ENCODE measurements around the gene STAM. TPM values are rescaled to one million over a fixed set of nuclear protein-coding genes. Genes with fewer than 3 reads are reported as not detected.

Gene STAM
- polyA plus RNA-seq, 5 donors: 30.5 to 43.9 (median 36.4) TPM

DNA sequence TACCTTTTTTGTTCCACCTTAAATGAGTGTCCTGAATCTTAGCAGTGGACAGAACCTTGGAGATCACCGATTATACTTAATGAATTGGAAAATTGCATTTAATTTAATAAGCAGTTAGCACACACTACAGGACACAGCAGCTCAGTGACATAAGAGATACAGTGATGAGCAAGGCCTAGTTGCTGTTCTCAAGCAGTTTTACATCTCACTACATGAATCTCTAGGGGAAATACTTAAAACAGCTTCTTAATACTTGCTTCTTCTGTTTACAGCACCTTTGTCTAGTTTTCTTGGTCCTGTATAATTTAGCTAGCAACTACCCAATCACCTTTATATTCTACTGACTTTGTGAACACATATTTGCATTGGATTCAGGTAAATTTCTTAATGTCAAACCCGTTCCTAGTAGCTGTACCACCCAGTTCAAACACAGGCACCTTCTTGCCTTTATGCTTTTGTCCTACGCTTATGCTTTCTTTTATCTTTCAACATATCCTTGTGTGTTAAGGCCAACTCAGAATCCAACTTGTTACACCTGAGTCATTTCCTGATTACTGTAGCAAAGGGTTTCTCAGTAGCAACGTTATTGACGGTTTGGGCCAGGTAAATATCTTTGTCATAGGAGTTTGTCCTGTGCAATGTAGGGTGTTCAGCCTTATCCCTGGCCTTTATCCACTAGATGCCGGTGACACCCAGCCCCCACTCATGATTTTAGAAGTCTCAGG lies 1.8 kb downstream of the STAM start:
- no peak for DNase-seq

DNA sequence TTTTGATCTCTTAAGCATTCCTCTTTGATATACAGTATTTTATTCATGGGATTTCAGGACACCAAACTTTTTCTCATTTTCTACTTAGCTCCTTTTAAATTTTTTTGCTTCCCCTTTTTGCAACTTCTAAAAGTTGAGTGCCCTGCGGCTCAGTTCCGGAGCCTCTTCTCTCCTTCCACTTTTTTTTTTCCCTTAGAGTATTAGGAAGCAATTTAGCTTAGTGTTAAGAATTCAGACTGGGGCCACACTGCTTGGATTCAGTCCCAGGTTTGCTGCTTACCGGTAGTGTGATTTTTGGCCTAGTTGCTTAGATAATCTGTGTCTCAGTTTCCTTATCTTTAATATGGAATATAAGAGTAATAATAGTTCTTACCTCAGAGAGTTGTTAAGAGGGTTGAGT lies 3.4 kb downstream of the STAM start:
- DNase-seq: no peak

DNA sequence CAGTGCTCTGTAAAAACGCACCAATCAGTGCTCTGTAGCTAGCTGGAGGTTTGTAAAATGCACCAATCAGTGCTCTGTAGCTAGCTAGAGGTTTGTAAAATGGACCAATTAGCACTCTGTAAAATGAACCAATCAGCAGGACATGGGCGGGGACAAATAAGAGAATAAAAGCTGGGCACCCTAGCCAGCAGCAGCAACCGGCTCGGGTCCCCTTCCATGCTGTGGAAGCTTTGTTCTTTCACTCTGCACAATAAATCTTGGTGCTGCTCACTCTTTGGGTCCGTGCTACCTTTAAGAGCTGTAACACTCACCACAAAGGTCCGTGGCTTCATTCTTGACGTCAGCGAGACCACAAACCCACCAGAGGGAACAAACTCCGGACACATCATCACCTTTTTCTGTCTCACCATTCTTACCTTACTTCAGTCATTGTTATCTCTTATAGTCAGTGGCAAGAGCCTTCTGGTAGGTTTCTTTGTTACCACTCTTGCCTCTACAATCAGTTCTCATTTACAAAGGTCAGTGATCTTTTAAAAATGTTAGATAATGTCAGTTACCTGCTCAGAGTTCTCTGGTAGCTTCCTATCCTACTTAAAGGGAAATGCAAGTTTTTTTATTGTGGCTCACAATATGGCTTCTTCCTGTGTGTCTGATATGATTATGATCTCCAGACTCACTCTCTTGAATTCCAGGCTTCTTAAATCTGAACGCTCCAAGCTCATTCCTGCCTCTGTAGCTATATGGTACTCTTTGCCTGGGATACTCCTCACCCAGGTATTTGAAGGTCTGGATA lies 4.5 kb downstream of the STAM start:
- no peak for DNase-seq

DNA sequence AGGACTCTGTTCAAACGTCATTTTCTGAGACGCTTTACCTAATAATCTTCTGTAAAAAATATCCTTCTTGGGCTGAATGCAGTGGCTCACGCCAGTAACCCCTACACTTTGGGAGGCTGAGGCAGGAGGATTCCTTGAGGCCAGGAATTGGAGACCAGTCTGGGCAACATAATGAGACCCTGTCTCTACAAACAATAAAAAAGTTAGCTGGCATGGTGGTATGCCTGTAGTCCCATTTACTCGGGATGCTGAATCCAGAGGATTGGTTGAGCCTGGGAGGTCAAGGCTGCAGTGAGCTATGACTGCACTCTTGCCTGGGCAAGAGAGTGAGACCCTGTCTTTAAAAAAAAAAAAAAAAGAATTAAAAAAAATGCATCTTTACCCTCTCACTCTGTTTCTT lies 5.1 kb downstream of the STAM start:
- DNase-seq: no peak

DNA sequence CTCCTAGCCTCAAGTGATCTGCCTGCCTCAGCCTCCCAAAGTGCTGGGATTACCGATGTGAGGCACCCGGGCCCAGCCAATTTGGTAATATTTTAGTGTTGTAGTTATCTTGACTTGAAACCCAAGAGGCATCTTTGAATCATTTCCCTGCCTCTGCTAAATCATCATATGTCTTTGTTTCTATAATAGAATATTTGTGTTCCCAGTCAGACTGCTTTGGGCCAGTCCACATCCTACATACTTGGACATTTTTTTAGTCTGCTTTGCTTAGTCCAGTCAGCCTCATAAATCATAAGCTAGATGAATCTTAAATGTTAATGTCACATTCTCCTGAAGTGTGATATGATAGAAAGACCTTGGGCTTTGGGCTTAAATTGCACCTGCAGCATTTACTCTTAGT lies 5.9 kb downstream of the STAM start:
- no peak for DNase-seq

DNA sequence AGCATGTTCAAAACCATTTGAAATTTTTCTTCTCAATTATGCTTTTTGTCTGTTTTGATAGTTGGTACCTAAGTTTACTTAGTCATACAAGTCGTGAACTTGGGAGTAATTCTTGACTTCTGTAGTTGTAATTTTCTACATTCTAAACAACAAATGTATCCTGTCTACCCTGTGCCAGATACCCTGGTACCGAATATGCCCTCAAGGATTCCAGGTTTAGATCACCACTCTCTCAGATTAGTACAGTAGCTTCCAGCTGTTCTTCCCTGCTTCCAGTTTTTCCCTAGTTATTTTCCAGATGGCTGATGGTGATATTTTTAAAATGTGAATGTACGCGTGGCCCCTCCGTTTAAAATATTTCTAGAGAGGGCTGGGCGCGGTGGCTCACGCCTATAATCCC lies 6.5 kb downstream of the STAM start:
- no peak for DNase-seq

DNA sequence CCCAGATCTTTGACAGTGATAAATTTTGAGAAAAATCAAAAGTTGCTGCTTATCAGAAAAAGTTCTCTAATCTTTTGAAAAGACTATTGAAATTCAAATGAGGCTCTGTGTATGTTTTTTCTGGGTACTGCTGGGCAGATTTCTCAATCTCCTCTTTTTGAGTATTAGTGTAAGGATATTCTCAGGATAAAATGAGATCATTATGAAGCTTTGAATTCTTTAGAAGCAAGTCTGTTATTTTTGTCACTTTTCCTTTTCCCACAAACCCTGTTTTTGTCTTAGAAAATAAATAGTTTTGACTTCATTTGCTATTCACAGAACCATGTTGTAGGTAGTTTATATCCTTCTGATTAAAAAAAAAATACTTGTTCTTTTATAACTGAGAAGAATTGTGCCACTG lies 7.9 kb downstream of the STAM start:
- no peak for DNase-seq

DNA sequence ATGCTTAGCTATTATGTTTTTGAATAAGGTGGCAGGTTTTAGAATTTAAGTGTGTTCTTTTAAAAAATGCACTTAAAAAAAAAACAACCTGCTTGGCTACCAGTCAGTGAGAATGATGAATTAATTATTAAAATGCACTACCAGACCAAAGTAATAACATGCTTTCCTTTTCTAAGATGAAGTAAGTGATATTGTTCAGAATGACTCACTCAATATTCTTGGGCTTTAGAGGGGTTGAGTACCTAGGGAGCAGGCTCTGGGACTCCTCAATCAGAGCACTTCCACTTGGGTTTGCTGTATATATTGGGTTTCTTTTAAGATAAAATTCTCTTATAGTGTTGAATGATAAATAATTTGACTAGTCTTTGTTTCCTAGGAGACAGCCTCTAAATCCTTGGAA lies 8.6 kb downstream of the STAM start:
- no peak for DNase-seq

DNA sequence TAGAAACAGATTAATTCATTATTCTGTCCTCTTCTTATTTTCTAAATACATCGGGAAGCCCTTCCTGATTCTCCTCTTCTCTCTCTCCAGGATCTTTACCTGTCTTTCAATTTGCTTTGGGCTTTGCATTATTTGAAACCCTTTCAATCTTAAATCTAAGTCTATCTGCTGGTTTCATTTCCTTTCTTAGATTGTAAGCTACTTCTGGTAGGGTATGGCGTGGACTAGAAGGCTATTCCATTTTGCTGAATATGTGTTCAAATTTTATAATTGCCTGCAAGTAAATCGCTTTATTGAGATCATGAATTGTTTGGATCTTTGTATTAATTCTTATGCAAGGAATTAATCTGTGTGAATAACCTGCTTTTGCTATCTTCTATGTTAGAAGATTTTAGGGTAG lies 11.1 kb downstream of the STAM start:
- no peak for DNase-seq

DNA sequence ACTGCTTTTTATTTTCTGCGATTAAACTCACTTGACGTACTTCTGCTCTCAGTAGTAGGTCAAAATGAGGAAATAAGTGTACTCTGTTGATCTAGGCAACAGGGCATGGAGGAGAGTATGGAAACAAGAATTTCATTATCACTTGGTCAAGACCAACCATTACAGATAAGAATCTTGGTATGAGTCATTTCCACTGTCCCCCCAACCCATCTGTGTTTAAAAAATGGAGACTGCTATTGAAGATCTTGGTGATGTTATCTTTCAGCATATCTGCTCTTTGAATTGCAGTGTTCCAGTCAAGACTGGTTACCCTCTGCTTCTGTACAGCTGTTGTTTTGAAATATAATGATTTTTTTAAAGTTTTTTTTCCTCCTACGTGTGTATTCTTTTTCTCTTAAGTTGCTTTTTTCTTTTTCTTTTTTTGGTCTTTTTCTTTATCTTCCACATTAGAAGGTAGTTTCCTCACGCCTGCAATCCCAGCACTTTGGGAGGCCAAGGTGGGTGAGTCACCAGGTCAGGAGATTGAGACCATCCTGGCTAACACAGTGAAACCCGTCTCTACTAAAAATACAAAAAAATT lies 11.7 kb downstream of the STAM start:
- DNase-seq: no peak

DNA sequence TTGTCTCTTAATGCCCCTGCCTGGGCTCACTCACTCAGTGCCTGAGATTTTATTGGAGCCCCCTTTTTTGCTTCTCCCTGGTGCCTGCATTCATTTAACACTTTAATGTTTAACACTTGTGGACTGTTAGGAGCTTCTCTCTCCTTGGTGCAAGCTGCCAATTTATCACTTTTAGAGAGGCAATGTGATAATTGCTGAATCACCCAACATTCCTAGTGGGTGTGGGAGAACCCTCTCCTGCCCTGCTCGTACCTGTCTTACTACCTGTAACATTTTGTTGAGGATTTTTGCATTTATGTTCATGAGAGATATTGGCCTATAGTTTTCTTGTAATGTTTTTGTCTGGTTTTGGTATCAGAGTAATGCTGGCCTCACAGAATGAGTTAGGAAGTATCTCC lies 13.2 kb downstream of the STAM start:
- no peak for DNase-seq

DNA sequence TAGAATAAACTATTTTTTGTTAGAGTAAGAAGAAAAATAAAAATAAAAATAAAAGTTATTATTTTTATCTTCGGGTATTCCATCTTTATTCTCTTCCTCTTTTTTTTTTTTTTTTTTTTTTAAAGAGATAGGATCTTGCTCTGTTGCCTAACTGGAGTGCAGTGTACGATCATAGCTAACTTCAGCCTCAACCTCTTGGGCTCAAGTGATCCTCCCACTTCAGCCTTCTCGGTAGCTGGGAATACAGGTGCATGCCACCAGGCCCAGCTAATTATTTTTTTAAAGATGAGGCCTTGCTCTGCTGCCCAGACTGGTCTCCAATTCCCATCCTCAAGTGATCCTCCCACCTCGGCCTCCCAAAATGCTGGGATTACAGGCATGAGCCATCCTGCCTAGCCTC lies 15.4 kb downstream of the STAM start:
- DNase-seq: no peak

DNA sequence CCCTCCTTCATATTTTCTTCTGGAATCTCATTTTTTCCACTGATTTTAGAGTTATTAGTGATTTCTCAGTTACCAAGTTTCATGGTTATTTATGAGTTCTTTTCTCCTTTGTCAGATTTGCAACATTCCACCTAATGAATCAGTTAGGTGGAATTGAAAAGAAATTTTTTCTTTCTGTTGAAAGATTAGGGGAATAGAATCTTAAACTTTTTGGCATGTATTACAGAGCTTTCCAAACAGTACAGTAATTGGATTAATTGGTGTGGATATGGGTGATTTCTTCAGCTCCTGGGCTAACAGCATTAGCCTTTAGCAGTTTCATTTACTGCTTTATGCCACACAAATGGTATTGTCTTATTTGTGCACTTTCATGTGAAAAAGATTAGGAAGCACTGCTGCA lies 17.0 kb downstream of the STAM start:
- DNase-seq: no peak

DNA sequence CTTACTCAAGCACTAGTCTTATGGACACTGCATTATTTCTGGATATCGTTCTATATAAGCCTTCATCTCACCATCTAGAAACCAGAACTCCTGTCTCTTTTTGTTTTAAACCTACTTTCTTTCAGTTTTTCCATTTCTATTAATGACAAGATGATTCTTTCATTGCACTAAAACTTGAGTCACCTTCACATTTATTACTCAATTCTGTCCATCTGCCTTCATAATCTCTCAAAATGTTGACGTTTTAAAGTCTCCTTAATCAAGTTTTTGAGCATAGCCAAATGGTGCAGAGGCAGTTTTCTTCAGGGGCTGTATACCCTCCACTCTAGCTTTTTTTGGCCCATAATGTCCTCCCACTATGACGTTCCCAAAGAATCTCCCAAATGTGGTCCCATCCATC lies 17.6 kb downstream of the STAM start:
- no peak for DNase-seq

DNA sequence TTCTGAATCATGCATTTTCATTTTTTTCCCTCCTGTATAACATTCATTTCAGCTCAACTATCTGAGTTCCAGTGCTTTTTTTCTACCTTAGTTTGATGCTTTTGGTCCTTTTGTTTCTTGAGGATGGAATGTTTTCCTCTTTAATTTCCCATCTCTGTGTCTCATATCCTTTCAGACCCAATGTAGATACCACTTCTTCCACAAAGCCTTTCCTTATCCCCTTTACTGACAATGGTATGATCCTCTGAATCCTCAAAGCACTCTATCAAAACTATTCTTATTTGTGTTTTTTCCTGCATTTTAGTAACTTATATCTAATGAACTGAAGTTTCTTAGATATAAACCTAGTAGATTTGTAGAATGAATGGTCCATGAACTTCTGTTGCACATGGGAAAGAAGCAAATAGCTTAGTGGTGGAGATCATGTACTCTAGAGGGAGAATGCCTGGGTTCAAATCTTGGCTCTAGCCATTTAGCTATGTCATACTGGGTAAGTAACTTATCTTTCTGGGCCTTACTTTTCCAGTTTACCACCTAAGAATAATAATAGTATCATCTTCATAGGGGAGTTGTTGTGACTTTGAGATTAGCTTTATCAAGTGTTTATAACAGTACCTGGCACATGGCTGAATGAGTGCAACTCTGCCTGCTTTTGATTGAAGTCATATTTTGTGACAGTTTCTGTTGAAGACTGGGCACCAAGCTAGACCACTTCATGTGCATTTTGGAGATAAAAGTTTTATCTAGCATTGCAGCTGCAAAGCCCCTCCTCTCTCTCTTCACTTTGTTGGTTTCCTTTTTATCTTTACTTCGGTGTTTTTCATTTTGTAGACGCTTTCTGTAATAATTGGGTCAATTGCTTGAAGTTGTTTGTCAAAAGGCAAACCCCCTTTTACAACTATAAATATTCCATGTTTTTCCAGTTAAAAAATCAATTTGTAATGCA lies 18.5 kb downstream of the STAM start:
- DNase-seq: no peak

DNA sequence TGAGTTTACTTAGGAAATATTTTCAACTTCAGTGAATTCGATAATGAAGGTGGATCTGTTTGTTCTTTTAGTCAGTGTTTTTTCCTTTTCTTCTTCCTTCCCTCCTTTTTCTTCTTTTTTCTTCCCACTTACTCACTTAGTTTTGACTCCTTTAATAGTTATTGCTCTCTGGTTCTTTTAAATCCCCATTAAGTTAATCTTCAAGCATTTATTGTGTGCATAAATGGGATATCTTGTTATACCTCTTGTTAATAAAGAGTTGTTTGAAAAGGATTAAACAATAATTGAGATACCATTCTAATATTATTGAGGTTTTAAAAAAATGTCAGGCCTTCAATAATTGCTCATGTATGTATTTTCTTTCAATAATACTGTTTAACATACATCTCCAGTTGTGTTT lies 19.5 kb downstream of the STAM start:
- DNase-seq: no peak

DNA sequence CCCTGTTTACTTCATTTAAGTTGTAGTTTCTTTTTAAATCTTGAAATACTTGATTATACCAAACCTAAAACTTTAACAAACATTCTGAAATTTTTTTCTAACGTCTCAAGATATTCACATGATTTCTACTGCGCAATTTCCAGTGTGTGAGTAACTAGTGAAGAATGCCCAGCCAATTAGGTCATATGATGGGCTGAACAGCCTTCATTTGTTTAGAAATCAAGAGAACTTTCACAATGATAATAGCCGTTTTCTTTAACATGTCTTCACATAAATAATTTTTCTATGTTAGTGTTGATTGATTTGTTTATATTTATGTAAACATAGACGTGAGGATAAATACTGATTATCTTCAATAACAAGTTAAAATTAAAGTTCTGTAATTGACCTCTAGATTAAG lies 21.8 kb downstream of the STAM start:
- peak; percentile 69 to 72 for DNase-seq

DNA sequence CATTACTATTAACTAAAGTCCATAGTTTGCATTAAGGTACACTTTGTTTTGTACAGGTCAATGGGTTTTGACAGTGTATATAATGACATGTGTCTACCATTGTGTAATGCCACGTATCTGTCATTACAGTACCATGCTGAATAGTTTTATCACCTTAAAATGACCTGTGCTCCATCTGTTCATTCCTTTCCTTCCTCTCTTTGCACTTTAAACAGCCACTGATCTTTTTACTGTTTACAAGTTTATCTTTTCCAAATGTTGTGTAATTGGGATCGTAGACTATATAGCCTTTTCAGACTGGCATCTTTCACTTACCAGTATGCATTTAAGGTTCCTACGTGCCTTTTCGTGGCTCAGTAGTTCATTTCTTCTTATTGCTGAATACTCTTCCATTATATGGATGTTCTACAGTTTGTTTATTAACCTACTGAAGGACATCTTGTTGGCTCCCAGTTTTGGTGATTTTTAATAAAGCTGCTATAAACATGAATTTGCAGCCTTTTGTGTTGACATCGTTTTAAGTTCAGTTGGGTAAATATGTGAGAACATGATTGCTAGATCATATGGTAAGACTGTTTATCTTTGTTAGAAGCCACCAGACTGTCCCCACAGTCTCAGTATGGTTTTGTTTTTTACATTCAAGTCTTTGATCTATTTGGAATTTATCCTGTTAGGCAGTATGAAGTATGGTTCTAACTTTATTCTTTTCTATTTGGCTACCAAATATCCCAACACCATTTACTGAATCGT lies 24.7 kb downstream of the STAM start:
- DNase-seq: no peak

DNA sequence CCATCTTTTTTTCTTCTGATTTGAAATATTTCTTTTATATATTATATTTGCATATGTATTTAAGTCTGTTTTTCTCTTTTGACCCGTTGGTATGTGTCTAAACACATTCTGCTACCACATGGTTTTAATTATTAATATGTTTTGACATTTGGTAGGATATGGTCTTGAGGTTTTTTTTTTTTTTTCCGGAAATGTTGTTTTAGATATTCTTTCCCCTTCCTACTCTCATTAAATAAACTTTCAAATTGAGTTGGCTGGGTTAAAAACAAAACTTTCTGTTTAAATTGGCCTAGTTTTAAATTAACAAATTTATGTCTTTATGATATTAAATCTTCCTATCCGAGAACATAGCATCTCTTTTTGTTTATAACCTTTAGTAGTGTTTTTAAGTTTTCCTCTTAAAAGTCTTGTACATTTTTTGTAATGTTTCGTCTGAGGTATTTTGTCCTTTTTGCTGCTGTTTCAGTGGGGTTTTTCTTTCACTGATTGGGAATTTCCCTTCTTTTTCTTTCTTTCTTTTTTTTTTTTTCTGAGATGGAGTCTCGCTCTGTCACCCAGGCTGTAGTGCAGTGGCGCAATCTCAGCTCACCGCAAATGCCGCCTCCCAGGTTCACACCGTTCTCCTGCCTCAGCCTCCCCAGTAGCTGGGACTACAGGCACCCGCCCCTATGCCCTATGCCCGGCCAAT lies 25.4 kb downstream of the STAM start:
- no peak for DNase-seq

DNA sequence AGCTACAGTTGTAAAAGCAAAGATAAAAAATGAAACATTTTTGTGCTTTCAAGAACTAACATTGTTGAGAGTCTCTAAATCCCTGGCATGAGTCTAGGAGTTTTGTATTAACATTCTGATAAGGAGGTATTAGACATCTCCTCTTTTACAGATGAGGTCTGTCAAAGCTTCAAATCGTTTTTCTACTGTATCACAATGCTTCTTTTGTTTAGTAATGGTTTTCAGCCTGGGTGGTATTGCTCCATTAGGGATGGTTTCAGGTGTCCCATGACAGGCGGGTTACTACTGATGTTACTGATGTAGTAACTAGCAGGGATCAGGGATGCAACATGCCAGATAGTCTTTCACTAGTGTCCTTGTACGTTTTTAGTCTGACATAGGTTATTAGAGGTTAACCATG lies 27.4 kb downstream of the STAM start:
- no peak for DNase-seq

All from right lung (tissue), 5 donors.